Kidney (tissue), 14 donors: ENCODE measurements around the gene SH3GL2. TPM values are rescaled to one million over a fixed set of nuclear protein-coding genes. Genes with fewer than 3 reads are reported as not detected.

ENCODE experiments used
- DNase-seq, 5 donors: peaks; one replicate each; pipeline ENCODE4 v3.0.0-alpha.2; 2013 to 2020
- FAIRE-seq: peaks from 2 replicates; lab custom pipeline; 2012; peaks lifted over from hg19 to GRCh38; lab: Jason Lieb, UNC
- H3K27ac ChIP-seq, 2 donors: one replicate each; pipeline ENCODE4 v1.7.0; 2013; ENCODE audit warnings: low read depth in 2 of 2, low read length in 2 of 2, inconsistent platforms in 1 of 2
- H3K27me3 ChIP-seq: one replicate; pipeline ENCODE4 v1.7.1; 2013; ENCODE audit warnings: low read length, inconsistent platforms; ENCODE audit not compliant: control insufficient read depth, insufficient read depth
- H3K36me3 ChIP-seq, 3 donors: one replicate each; pipeline versions ENCODE4 v1.7.0 to v1.7.1; 2013; ENCODE audit warnings: low read length in 3 of 3, control low read depth in 1 of 3, inconsistent platforms in 1 of 3; ENCODE audit not compliant: insufficient read depth in 3 of 3, control insufficient read depth in 2 of 3
- H3K4me1 ChIP-seq, 3 donors: one replicate each; pipeline versions ENCODE4 v1.7.0 to v1.7.1; 2013; ENCODE audit warnings: low read length in 3 of 3, inconsistent platforms in 1 of 3, low read depth in 1 of 3; ENCODE audit not compliant: control insufficient read depth in 2 of 3, insufficient read depth in 2 of 3
- H3K4me3 ChIP-seq, 3 donors: one replicate each; pipeline versions ENCODE4 v1.7.0 to v1.8.1; 2013; ENCODE audit warnings: low read length in 3 of 3, control low read depth in 1 of 3, inconsistent platforms in 1 of 3
- H3K9ac ChIP-seq, 3 donors: one replicate each; pipeline versions ENCODE4 v1.7.0 to v1.7.1; 2013; ENCODE audit warnings: low read length in 3 of 3, control low read depth in 1 of 3, inconsistent platforms in 1 of 3
- H3K9me3 ChIP-seq, 3 donors: one replicate each; pipeline versions ENCODE4 v1.7.0 to v1.7.1; 2013; ENCODE audit warnings: low read length in 3 of 3, control low read depth in 1 of 3, inconsistent platforms in 1 of 3; ENCODE audit not compliant: control insufficient read depth in 2 of 3, insufficient read depth in 1 of 3
- CTCF ChIP-seq: IDR thresholded peaks from 3 replicates; pipeline ENCODE4 v1.5.1; 2012; ENCODE audit warnings: mild to moderate bottlenecking, moderate library complexity, borderline replicate concordance; ENCODE audit not compliant: insufficient read depth; ENCODE audit errors: extremely low read depth
- intact Hi-C: fragments of 100-400 bp; cut with DNase I; formaldehyde crosslinking; loops from one replicate; pipeline ENCODE4 v1.11.1; 2022
- polyA plus RNA-seq: library from polyadenylated mRNA; stranded (reverse); fragments of 350-450 nt; fragmentation: Illumina TruSeq; extraction: RNeasy Lipid Tissue Mini Kit (QIAGEN cat#74804); gene quantifications from one replicate; pipeline ENCODE4 v1.2.3, GENCODE V29; 2014; ENCODE audit warnings: low read depth, low replicate concordance; ENCODE audit not compliant: insufficient read depth
- total RNA-seq: library from RNA; stranded (reverse); fragmentation: NEBNext Ultra II Directional; extraction: Animal tissue kit (Norgen Biotek cat#: 25700); gene quantifications from one replicate; pipeline ENCODE4 v1.2.1, GENCODE V29; 2021
- donor health status: control.
- donor health status: control.
- donor health status: control.
- donor health status: control.
- donor health status: control.
- donor health status: DM: yes; HTN: yes; CAD: no.
- donor health status: Normal renal cell carcinoma (clear cell type).

Gene SH3GL2
- total and polyA plus RNA-seq, 2 donors from 2014 or later: 3.1 to 20.0 TPM

GRCh38 chr9:17800418-17800817 lies 221.6 kb downstream of the SH3GL2 start:
- no peaks in the 10 kb centered on the region for H3K36me3 ChIP-seq
- FAIRE-seq: no peak
- no peak overlapping the region for H3K4me3 ChIP-seq
- no peak for TF ChIP-seq CTCF
- DNase-seq: no peak
- no peaks in the 10 kb centered on the region for H3K4me1 ChIP-seq
- intact Hi-C loops: no loop called here
- H3K9me3 ChIP-seq: no peaks in the 10 kb centered on the region
- no peak overlapping the region for H3K27ac ChIP-seq
- no peaks in the 10 kb centered on the region for H3K27me3 ChIP-seq
- H3K9ac ChIP-seq: no peak overlapping the region

GRCh38 chr9:17802249-17802857 lies 223.5 kb downstream of the SH3GL2 start:
- peak; percentile 33 for FAIRE-seq
- no peaks in the 10 kb centered on the region for H3K36me3 ChIP-seq
- peak in 1 of 5 donors; percentile 20 for DNase-seq
- H3K27me3 ChIP-seq: no peaks in the 10 kb centered on the region
- H3K9ac ChIP-seq: no peak overlapping the region
- peak; percentile 31 for TF ChIP-seq CTCF
- no peak overlapping the region for H3K27ac ChIP-seq
- no peak overlapping the region for H3K4me3 ChIP-seq
- intact Hi-C loops: no loop called here
- no peaks in the 10 kb centered on the region for H3K4me1 ChIP-seq
- H3K9me3 ChIP-seq: no peaks in the 10 kb centered on the region

- TF ChIP-seq CTCF: no peak
- no peaks in the 10 kb centered on the region for H3K9me3 ChIP-seq
- intact Hi-C loops: loop anchor here (5.0 kb wide), 1 partner anchor 275 kb away; no protein-coding TSS in a partner anchor
- no peaks in the 10 kb centered on the region for H3K36me3 ChIP-seq
- H3K27me3 ChIP-seq: no peaks in the 10 kb centered on the region
- no peak overlapping the region for H3K27ac ChIP-seq
- FAIRE-seq (no peak), DNase-seq (peak in 3 of 5 donors; percentile 15 to 29 (median 25))
- H3K9ac ChIP-seq: no peak overlapping the region
- no peak overlapping the region for H3K4me3 ChIP-seq
- H3K4me1 ChIP-seq: no peaks in the 10 kb centered on the region
These were observed 228.9 kb downstream of the SH3GL2 start for GRCh38 chr9:17807613-17808282.
